H9 (cell line): ENCODE results near the gene IGDCC3. TPM values are rescaled to one million over a fixed set of nuclear protein-coding genes. Genes with fewer than 3 reads are reported as not detected.

Source experiments
- DNase-seq: peaks from one replicate; pipeline ENCODE4 v3.0.0-alpha.2; 2017
- H2AFZ ChIP-seq: one replicate; pipeline ENCODE4 v1.6.1; 2013; ENCODE audit warnings: mild to moderate bottlenecking, low read length, control low read depth, moderate library complexity
- H2AK5ac ChIP-seq: 2 replicates; pipeline ENCODE4 v1.6.1; 2013; ENCODE audit warnings: low read length, control low read depth, mixed read lengths; ENCODE audit not compliant: insufficient read length
- H2BK120ac ChIP-seq: one replicate; pipeline ENCODE4 v1.6.1; 2013; ENCODE audit warnings: low read depth, mild to moderate bottlenecking, low read length, control low read depth, inconsistent platforms; ENCODE audit not compliant: poor library complexity, severe bottlenecking
- H2BK12ac ChIP-seq: 2 replicates; pipeline ENCODE4 v1.6.1; 2013; ENCODE audit warnings: low read length, control low read depth, mixed read lengths, low read depth; ENCODE audit not compliant: insufficient read length
- H2BK15ac ChIP-seq: 2 replicates; pipeline ENCODE4 v1.6.1; 2013; ENCODE audit warnings: low read depth, low read length, control low read depth
- H2BK20ac ChIP-seq: one replicate; pipeline ENCODE4 v1.6.1; 2013; ENCODE audit warnings: low read depth, mild to moderate bottlenecking, low read length, control low read depth, inconsistent platforms; ENCODE audit not compliant: poor library complexity, severe bottlenecking
- H2BK5ac ChIP-seq: 2 replicates; pipeline ENCODE4 v1.6.1; 2013; ENCODE audit warnings: low read length, control low read depth, mixed read lengths; ENCODE audit not compliant: insufficient read length
- H3K14ac ChIP-seq: 2 replicates; pipeline ENCODE4 v1.6.1; 2013; ENCODE audit warnings: low read length, control low read depth; ENCODE audit not compliant: insufficient read depth
- H3K18ac ChIP-seq: 2 replicates; pipeline ENCODE4 v1.6.1; 2013; ENCODE audit warnings: low read depth, mild to moderate bottlenecking, mixed read lengths, low read length, control low read depth; ENCODE audit not compliant: insufficient read length
- H3K23ac ChIP-seq: 2 replicates; pipeline ENCODE4 v1.6.1; 2013; ENCODE audit warnings: low read length, control low read depth, mixed read lengths, low read depth; ENCODE audit not compliant: insufficient read length
- H3K23me2 ChIP-seq: 2 replicates; pipeline ENCODE4 v1.6.1; 2013; ENCODE audit warnings: low read depth, mild to moderate bottlenecking, mixed read lengths, low read length, control low read depth; ENCODE audit not compliant: insufficient read length, poor library complexity, severe bottlenecking
- H3K27ac ChIP-seq: 2 replicates; pipeline ENCODE4 v1.5.1; 2013; ENCODE audit warnings: low read length, control low read depth, mixed read lengths, low read depth; ENCODE audit not compliant: insufficient read length
- H3K27me3 ChIP-seq: 2 replicates; pipeline ENCODE4 v1.6.1; 2013; ENCODE audit warnings: low read length, control low read depth, inconsistent platforms; ENCODE audit not compliant: insufficient read depth
- H3K4ac ChIP-seq: 2 replicates; pipeline ENCODE4 v1.6.1; 2013; ENCODE audit warnings: low read depth, mild to moderate bottlenecking, control low read depth, inconsistent platforms, low read length, moderate library complexity
- H3K4me1 ChIP-seq: 2 replicates; pipeline ENCODE4 v1.6.1; 2013; ENCODE audit warnings: low read length, control low read depth, inconsistent platforms; ENCODE audit not compliant: insufficient read depth
- H3K4me2 ChIP-seq: 2 replicates; pipeline ENCODE4 v1.6.1; 2013; ENCODE audit warnings: low read length, control low read depth, mixed read lengths; ENCODE audit not compliant: insufficient read length, insufficient read depth
- H3K56ac ChIP-seq: 2 replicates; pipeline ENCODE4 v1.6.1; 2013; ENCODE audit warnings: low read depth, mild to moderate bottlenecking, mixed read lengths, low read length, control low read depth; ENCODE audit not compliant: insufficient read length
- H3K79me1 ChIP-seq: 2 replicates; pipeline ENCODE4 v1.6.1; 2013; ENCODE audit warnings: low read depth, mild to moderate bottlenecking, moderate library complexity, low read length, control low read depth, inconsistent platforms; ENCODE audit not compliant: insufficient read depth, poor library complexity, severe bottlenecking
- H3K79me2 ChIP-seq: 2 replicates; pipeline ENCODE4 v1.6.1; 2013; ENCODE audit warnings: low read length, control low read depth, inconsistent platforms; ENCODE audit not compliant: insufficient read depth
- H3K9ac ChIP-seq: 2 replicates; pipeline ENCODE4 v1.6.1; 2013; ENCODE audit warnings: low read length, control low read depth, mixed read lengths; ENCODE audit not compliant: insufficient read length; ENCODE audit errors: extremely low read depth
- H3K9me3 ChIP-seq: one replicate; pipeline ENCODE4 v1.6.1; 2013; ENCODE audit warnings: low read depth, low read length, inconsistent platforms; ENCODE audit not compliant: control insufficient read depth
- H3T11ph ChIP-seq: one replicate; pipeline ENCODE4 v1.6.1; 2013; ENCODE audit warnings: mild to moderate bottlenecking, low read length, control low read depth, inconsistent platforms
- H4K20me1 ChIP-seq: one replicate; pipeline ENCODE4 v1.6.1; 2013; ENCODE audit not compliant: control insufficient read depth, insufficient read length, insufficient read depth
- H4K5ac ChIP-seq: 2 replicates; pipeline ENCODE4 v1.6.1; 2013; ENCODE audit warnings: low read depth, mild to moderate bottlenecking, mixed read lengths, low read length, control low read depth; ENCODE audit not compliant: insufficient read length
- H4K8ac ChIP-seq: replicated peaks from 2 replicates; pipeline ENCODE4 v1.6.1; 2013; ENCODE audit warnings: low read length, control low read depth, mixed read lengths, low read depth; ENCODE audit not compliant: insufficient read length
- H4K91ac ChIP-seq: 2 replicates; pipeline ENCODE4 v1.6.1; 2013; ENCODE audit warnings: low read depth, mild to moderate bottlenecking, moderate library complexity, mixed read lengths, low read length, control low read depth; ENCODE audit not compliant: insufficient read length
- H3K27ac Mint-ChIP-seq, 3 experiments: 2 replicates in 2 of 3; 3 replicates in 1 of 3; pipeline ENCODE4 v1.8.0; 2020 to 2021; ENCODE audit warnings: mixed read lengths in 3 of 3, mild to moderate bottlenecking in 1 of 3, moderate library complexity in 1 of 3
- H3K27me3 Mint-ChIP-seq: 2 replicates; pipeline ENCODE4 v1.8.0; 2021; ENCODE audit warnings: low read depth, mild to moderate bottlenecking, moderate library complexity, mixed read lengths
- H3K36me3 Mint-ChIP-seq, 3 experiments: 2 replicates in 2 of 3; 3 replicates in 1 of 3; pipeline ENCODE4 v1.8.0; 2020 to 2021; ENCODE audit warnings: low read depth in 3 of 3, mixed read lengths in 3 of 3; ENCODE audit not compliant: insufficient read depth in 1 of 3
- H3K4me1 Mint-ChIP-seq, 2 experiments: 2 replicates each; pipeline ENCODE4 v1.8.0; 2020; ENCODE audit warnings: mixed read lengths in 2 of 2
- H3K4me3 Mint-ChIP-seq, 2 experiments: 2 replicates in 1 of 2; 3 replicates in 1 of 2; pipeline ENCODE4 v1.8.0; 2020 to 2021; ENCODE audit warnings: mild to moderate bottlenecking in 2 of 2, mixed read lengths in 2 of 2, moderate library complexity in 1 of 2
- H3K9me3 Mint-ChIP-seq, 2 experiments: 2 replicates in 1 of 2; 3 replicates in 1 of 2; pipeline ENCODE4 v1.8.0; 2020; ENCODE audit warnings: mild to moderate bottlenecking in 2 of 2, mixed read lengths in 2 of 2, moderate library complexity in 1 of 2
- WGBS: extraction: QIAGEN DNeasy Blood & Tissue Kit; methylation state at CpG from one replicate; pipeline ENCODE4 v1.1.7; 2013; ENCODE audit warnings: missing lambda C conversion rate, low lambda C conversion rate, mixed read lengths; ENCODE audit not compliant: insufficient read length; ENCODE audit errors: extremely low coverage; 5-methylcytosine and 5-hydroxymethylcytosine counted together
- total RNA-seq: library from RNA; stranded (reverse); gene quantifications from 2 replicates; pipeline ENCODE4 v1.2.1, GENCODE V29; 2021
- TF ChIP-seq, protein P1 (sequence below): fragments of 200-600 bp; sonication (generic); conservative IDR thresholded peaks from 3 replicates; pipeline ENCODE4 v1.8.0; 2021; ENCODE audit warnings: antibody characterized with exemption, mild to moderate bottlenecking

Gene IGDCC3
- total RNA-seq, 1 experiment from 2014 or later: 18.9 TPM

- no peak overlapping the region for H3K4me2 ChIP-seq
- no peaks in the 10 kb centered on the region for H4K20me1 ChIP-seq
- no peak overlapping the region for H3K9ac ChIP-seq
- no peaks in the 10 kb centered on the region for H3K79me1 ChIP-seq
- H3K9me3 Mint-ChIP-seq: no peaks in the 10 kb centered on the region; a peak in 1 of 5 replicates
- no peak overlapping the region for H4K5ac ChIP-seq
- no peak overlapping the region for H2BK20ac ChIP-seq
- H3K9me3 ChIP-seq: no peaks in the 10 kb centered on the region
- WGBS: no CpG with 5 or more reads among the region's 22 CpGs
- no peaks in the 10 kb centered on the region; the same call in 1 of the 2 replicates for H3K4me1 ChIP-seq
- no peak overlapping the region for H3K23ac ChIP-seq
- no peaks in the 10 kb centered on the region for H3K23me2 ChIP-seq
- H3K36me3 Mint-ChIP-seq: peaks cover 19 to 28% (median 25%) of the 10 kb centered on the region in 3 experiments; a peak in 6 of 7 replicates
- H3K56ac ChIP-seq: no peak overlapping the region
- H4K8ac ChIP-seq: no peak overlapping the region
- no peak for DNase-seq
- H3K27ac Mint-ChIP-seq: peak overlapping the region in 2 of 3 experiments; percentile 22 to 74; a peak in 3 of 7 replicates
- H2AK5ac ChIP-seq: no peak overlapping the region
- no peaks in the 10 kb centered on the region; the same call in 1 of the 2 replicates for H3K79me2 ChIP-seq
- no peak overlapping the region for H3K4me3 Mint-ChIP-seq
- no peak overlapping the region for H2BK15ac ChIP-seq
- no peak overlapping the region for H3K18ac ChIP-seq
- no peaks in the 10 kb centered on the region; the same call in 1 of the 2 replicates for H3K27me3 Mint-ChIP-seq
- H4K91ac ChIP-seq: no peak overlapping the region
- H2AFZ ChIP-seq: no peak overlapping the region
- no peak overlapping the region for H2BK120ac ChIP-seq
- no peak overlapping the region for H3K14ac ChIP-seq
- H3T11ph ChIP-seq: no peak overlapping the region
- no peak overlapping the region for H3K4ac ChIP-seq
- H3K27me3 ChIP-seq: no peaks in the 10 kb centered on the region
- peaks cover 31 to 39% of the 10 kb centered on the region in 2 experiments for H3K4me1 Mint-ChIP-seq
- no peak overlapping the region for H2BK12ac ChIP-seq
- no peak overlapping the region for H2BK5ac ChIP-seq
- TF ChIP-seq, protein P1, sequence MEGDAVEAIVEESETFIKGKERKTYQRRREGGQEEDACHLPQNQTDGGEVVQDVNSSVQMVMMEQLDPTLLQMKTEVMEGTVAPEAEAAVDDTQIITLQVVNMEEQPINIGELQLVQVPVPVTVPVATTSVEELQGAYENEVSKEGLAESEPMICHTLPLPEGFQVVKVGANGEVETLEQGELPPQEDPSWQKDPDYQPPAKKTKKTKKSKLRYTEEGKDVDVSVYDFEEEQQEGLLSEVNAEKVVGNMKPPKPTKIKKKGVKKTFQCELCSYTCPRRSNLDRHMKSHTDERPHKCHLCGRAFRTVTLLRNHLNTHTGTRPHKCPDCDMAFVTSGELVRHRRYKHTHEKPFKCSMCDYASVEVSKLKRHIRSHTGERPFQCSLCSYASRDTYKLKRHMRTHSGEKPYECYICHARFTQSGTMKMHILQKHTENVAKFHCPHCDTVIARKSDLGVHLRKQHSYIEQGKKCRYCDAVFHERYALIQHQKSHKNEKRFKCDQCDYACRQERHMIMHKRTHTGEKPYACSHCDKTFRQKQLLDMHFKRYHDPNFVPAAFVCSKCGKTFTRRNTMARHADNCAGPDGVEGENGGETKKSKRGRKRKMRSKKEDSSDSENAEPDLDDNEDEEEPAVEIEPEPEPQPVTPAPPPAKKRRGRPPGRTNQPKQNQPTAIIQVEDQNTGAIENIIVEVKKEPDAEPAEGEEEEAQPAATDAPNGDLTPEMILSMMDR: no peak
- H3K27ac ChIP-seq: no peak overlapping the region
These were observed 46.7 kb downstream of the IGDCC3 start for GRCh38 chr15:65330934-65331645.
